Loucy (cell line): ENCODE data around the gene CAPN10.

Experiments
- H2AFZ ChIP-seq: fragments of 200-600 bp; sonication (generic); 2 replicates; pipeline ENCODE4 v1.6.0; 2016; ENCODE audit warnings: antibody characterized with exemption, mild to moderate bottlenecking, low read length, moderate library complexity
- H3F3A ChIP-seq: fragments of 200-600 bp; 2 replicates; pipeline ENCODE4 v1.6.0; 2016; ENCODE audit warnings: antibody characterized with exemption, low read depth, mild to moderate bottlenecking
- H3K27me3 ChIP-seq: fragments of 200-600 bp; sonication (generic); 2 replicates; pipeline ENCODE4 v1.6.1; 2014; ENCODE audit warnings: low read length, mild to moderate bottlenecking; ENCODE audit not compliant: insufficient read depth, poor library complexity, severe bottlenecking
- H3K36me3 ChIP-seq: fragments of 200-600 bp; sonication (generic); 2 replicates; pipeline ENCODE4 v1.6.1; 2016; ENCODE audit warnings: low read length; ENCODE audit not compliant: insufficient read depth
- H3K4me1 ChIP-seq: fragments of 200-600 bp; sonication (generic); 2 replicates; pipeline ENCODE4 v1.5.1; 2014; ENCODE audit warnings: low read length, mild to moderate bottlenecking; ENCODE audit not compliant: insufficient read depth, poor library complexity, severe bottlenecking
- H3K4me2 ChIP-seq: fragments of 200-600 bp; sonication (generic); 2 replicates; pipeline ENCODE4 v1.6.0; 2014; ENCODE audit warnings: antibody characterized with exemption, low read length, low read depth, mild to moderate bottlenecking; ENCODE audit not compliant: poor library complexity, severe bottlenecking
- H3K4me3 ChIP-seq: fragments of 200-600 bp; sonication (generic); 2 replicates; pipeline ENCODE4 v1.5.1; 2014; ENCODE audit warnings: low read length, mild to moderate bottlenecking, mixed read lengths; ENCODE audit not compliant: poor library complexity, severe bottlenecking
- H3K79me2 ChIP-seq: fragments of 200-600 bp; sonication (generic); 2 replicates; pipeline ENCODE4 v1.6.1; 2014; ENCODE audit warnings: low read length; ENCODE audit not compliant: insufficient read depth
- H3K9ac ChIP-seq: fragments of 200-600 bp; sonication (generic); 2 replicates; pipeline ENCODE4 v1.6.0; 2014; ENCODE audit warnings: mild to moderate bottlenecking, low read depth, low read length, moderate library complexity; ENCODE audit not compliant: poor library complexity, severe bottlenecking
- H3K9me2 ChIP-seq: fragments of 200-600 bp; sonication (generic); replicated peaks from 2 replicates; pipeline ENCODE4 v1.6.1; 2016; ENCODE audit warnings: low read depth, low read length, mixed read lengths
- H3K9me3 ChIP-seq: fragments of 200-600 bp; sonication (generic); 2 replicates; pipeline ENCODE4 v1.6.1; 2014; ENCODE audit warnings: mild to moderate bottlenecking, antibody characterized with exemption, low read length, low read depth; ENCODE audit not compliant: insufficient read depth
- H4K20me1 ChIP-seq: fragments of 200-600 bp; sonication (generic); 2 replicates; pipeline ENCODE4 v1.6.0; 2014; ENCODE audit warnings: antibody characterized with exemption, low read length, mild to moderate bottlenecking; ENCODE audit not compliant: insufficient read depth, poor library complexity, severe bottlenecking
- CTCF ChIP-seq: fragments of 200-600 bp; sonication (generic); conservative IDR thresholded peaks from 2 replicates; pipeline ENCODE4 v1.5.1; 2014; ENCODE audit warnings: mild to moderate bottlenecking, antibody characterized with exemption, low read length
- EZH2phosphoT487 ChIP-seq: fragments of 200-600 bp; IDR thresholded peaks from 2 replicates; pipeline ENCODE4 v1.6.1; 2018; ENCODE audit warnings: antibody characterized with exemption, mild to moderate bottlenecking, moderate library complexity, borderline replicate concordance

Gene CAPN10

GRCh38 chr2:240627736-240628506 lies 41.4 kb downstream of the CAPN10 start:
- peaks cover 22% of the 10 kb centered on the region for H3K4me1 ChIP-seq
- no peaks in the 10 kb centered on the region for H3K36me3 ChIP-seq
- H2AFZ ChIP-seq = no peak overlapping the region
- no peaks in the 10 kb centered on the region for H3F3A ChIP-seq
- no peaks in the 10 kb centered on the region for H4K20me1 ChIP-seq
- H3K9me3 ChIP-seq = no peaks in the 10 kb centered on the region; the same call in 1 of the 2 replicates
- no peak overlapping the region for H3K9ac ChIP-seq
- no peaks in the 10 kb centered on the region for H3K9me2 ChIP-seq
- H3K79me2 ChIP-seq = no peaks in the 10 kb centered on the region
- no peak overlapping the region for H3K4me2 ChIP-seq
- H3K4me3 ChIP-seq = no peak overlapping the region
- TF ChIP-seq CTCF (no peak), EZH2phosphoT487 (no peak)
- H3K27me3 ChIP-seq = no peaks in the 10 kb centered on the region

DNA sequence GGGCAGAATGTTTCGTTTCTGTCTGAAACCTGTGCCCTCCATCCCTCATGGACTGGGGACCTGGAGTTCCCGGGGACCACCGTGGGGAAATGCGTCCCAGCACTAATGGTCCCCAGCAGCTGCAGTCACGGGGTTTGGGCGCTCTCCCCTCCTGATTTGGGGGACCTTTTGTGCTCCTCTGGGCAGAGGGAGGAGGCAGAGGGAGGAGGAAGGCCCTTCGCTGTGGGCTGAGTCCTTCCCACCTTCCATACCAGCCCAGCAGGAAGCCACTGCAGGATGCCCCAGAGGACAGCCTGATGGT lies 41.9 kb downstream of the CAPN10 start:
- Histone ChIP-seq H3K9me2 (no peaks in the 10 kb centered on the region), H3K36me3 (no peaks in the 10 kb centered on the region), H3K4me1 (peaks cover 19% of the 10 kb centered on the region), H3K79me2 (no peaks in the 10 kb centered on the region), H3K9me3 (no peaks in the 10 kb centered on the region; the same call in 1 of the 2 replicates), H2AFZ (no peak overlapping the region), H3F3A (no peaks in the 10 kb centered on the region), H3K27me3 (no peaks in the 10 kb centered on the region), H3K4me3 (no peak overlapping the region), H4K20me1 (no peaks in the 10 kb centered on the region), H3K9ac (no peak overlapping the region), H3K4me2 (no peak overlapping the region)
- no peak for TF ChIP-seq EZH2phosphoT487
- no peak for TF ChIP-seq CTCF

DNA sequence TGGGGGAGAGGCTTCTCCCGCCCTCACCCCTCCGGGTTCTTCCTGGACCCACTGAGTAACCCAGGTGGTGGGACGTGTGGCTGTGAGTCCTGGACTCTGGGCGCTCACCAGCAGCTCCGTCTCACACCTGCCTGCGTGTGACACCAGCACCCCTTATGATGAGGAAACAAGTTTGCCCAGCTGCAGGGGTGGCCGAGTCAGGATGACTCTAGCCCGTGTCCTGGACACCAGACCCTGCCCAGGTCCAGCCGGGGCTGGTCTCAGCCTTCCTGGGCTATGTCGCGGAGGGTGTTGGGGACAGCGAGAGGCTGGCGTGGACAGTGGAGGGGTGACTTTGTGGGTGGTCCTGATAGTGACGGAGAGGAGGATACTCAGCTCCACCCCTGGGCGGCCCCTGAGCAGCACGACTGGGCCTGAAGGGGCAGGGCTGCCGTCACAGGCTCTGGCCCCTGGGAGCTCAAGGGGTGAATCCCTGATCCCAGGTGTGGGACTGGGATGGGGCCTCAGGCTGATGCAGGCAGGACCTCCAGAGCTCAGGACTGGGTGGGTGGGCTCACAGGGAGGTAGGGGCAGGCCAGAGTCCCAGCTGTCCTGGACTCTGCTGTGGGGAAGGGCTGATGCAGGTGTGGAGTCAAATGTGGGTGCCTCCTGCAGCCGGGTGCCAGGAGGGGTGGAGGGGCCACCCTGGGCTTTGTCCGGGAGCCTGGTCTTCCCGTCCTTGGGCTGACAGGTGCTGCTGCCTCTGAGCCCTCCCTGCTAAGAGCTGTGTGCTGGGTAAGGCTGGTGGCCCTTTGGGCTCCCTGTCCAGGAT lies 42.5 kb downstream of the CAPN10 start:
- Histone ChIP-seq H3F3A (no peaks in the 10 kb centered on the region), H3K9me3 (peaks cover 3% of the 10 kb centered on the region; the same call in 1 of the 2 replicates), H3K4me2 (no peak overlapping the region), H4K20me1 (no peaks in the 10 kb centered on the region), H3K9ac (no peak overlapping the region), H3K27me3 (no peaks in the 10 kb centered on the region), H3K4me3 (no peak overlapping the region), H2AFZ (no peak overlapping the region), H3K4me1 (peaks cover 13% of the 10 kb centered on the region), H3K9me2 (no peaks in the 10 kb centered on the region), H3K79me2 (no peaks in the 10 kb centered on the region), H3K36me3 (no peaks in the 10 kb centered on the region)
- TF ChIP-seq EZH2phosphoT487 (no peak), CTCF (no peak)
